ENCODE data around the gene FNDC10.

Gene FNDC10

GRCh38 chr1:1624443-1625403 lies 24.8 kb upstream of the FNDC10 start:
- DNase-seq (ENCODE audit: low spot score in 2 of 2): peak in 1 of 2 experiments; percentile 38
- Histone ChIP-seq H3K27me3 (ENCODE audit: low read depth) (no peaks in the 10 kb centered on the region), H3K9me3 (no peaks in the 10 kb centered on the region), H3K36me3 (replicated peaks) (no peaks in the 10 kb centered on the region), H3K4me3 (no peak overlapping the region), H3K4me1 (no peaks in the 10 kb centered on the region)
- in situ Hi-C loops (cut with MboI; ENCODE audit: low sequenced_read_pairs): no loop called here

- Histone ChIP-seq H3K36me3 (replicated peaks) (no peaks in the 10 kb centered on the region), H3K9me3 (no peaks in the 10 kb centered on the region), H3K4me3 (no peak overlapping the region), H3K27me3 (ENCODE audit: low read depth) (no peaks in the 10 kb centered on the region), H3K4me1 (no peaks in the 10 kb centered on the region)
- in situ Hi-C loops (cut with MboI; ENCODE audit: low sequenced_read_pairs): no loop called here
- DNase-seq (ENCODE audit: low spot score in 2 of 2): no peak
These were observed 23.9 kb upstream of the FNDC10 start for GRCh38 chr1:1623631-1624442.

- Histone ChIP-seq H3K9me3 (no peaks in the 10 kb centered on the region), H3K4me1 (no peaks in the 10 kb centered on the region), H3K27me3 (ENCODE audit: low read depth) (no peaks in the 10 kb centered on the region), H3K36me3 (replicated peaks) (peaks cover 1% of the 10 kb centered on the region; the same call in 1 of the 2 replicates), H3K4me3 (no peak overlapping the region)
- in situ Hi-C loops (cut with MboI; ENCODE audit: low sequenced_read_pairs): no loop called here
- DNase-seq (ENCODE audit: low spot score in 2 of 2): no peak
These were observed 23.3 kb upstream of the FNDC10 start for GRCh38 chr1:1623181-1623630.

GRCh38 chr1:1622788-1623094 lies 22.8 kb upstream of the FNDC10 start:
- Histone ChIP-seq H3K4me3 (no peak overlapping the region), H3K36me3 (replicated peaks) (peaks cover 6% of the 10 kb centered on the region; the same call in 1 of the 2 replicates), H3K9me3 (no peaks in the 10 kb centered on the region), H3K27me3 (ENCODE audit: low read depth) (no peaks in the 10 kb centered on the region), H3K4me1 (no peaks in the 10 kb centered on the region)
- DNase-seq (ENCODE audit: low spot score in 2 of 2): no peak
- in situ Hi-C loops (cut with MboI; ENCODE audit: low sequenced_read_pairs): no loop called here

- no peaks in the 10 kb centered on the region for H3K27me3 ChIP-seq (ENCODE audit: low read depth)
- no peak for DNase-seq (ENCODE audit: low spot score in 2 of 2)
- in situ Hi-C loops (cut with MboI; ENCODE audit: low sequenced_read_pairs): no loop called here
These were observed 22.3 kb upstream of the FNDC10 start for GRCh38 chr1:1622010-1622787.

GRCh38 chr1:1621173-1622009 lies 21.5 kb upstream of the FNDC10 start:
- in situ Hi-C loops (cut with MboI; ENCODE audit: low sequenced_read_pairs): no loop called here
- H3K27me3 ChIP-seq (ENCODE audit: low read depth): no peaks in the 10 kb centered on the region
- H3K4me3 ChIP-seq: no peak overlapping the region
- H3K4me1 ChIP-seq: no peaks in the 10 kb centered on the region; the same call in 1 of the 2 replicates
- no peak for DNase-seq (ENCODE audit: low spot score in 2 of 2)
- H3K36me3 ChIP-seq (replicated peaks): peaks cover 8% of the 10 kb centered on the region; the same call in 1 of the 2 replicates
- H3K9me3 ChIP-seq: no peaks in the 10 kb centered on the region

More at GRCh38 chr1:1622010-1622787, 22.3 kb upstream of the FNDC10 start:
- Histone ChIP-seq H3K4me3 (no peak overlapping the region), H3K36me3 (replicated peaks) (peaks cover 8% of the 10 kb centered on the region; the same call in 1 of the 2 replicates), H3K4me1 (no peaks in the 10 kb centered on the region), H3K9me3 (no peaks in the 10 kb centered on the region)

GRCh38 chr1:1620433-1621139 lies 20.7 kb upstream of the FNDC10 start:
- Histone ChIP-seq H3K4me3 (no peak overlapping the region), H3K9me3 (no peaks in the 10 kb centered on the region), H3K36me3 (replicated peaks) (peaks cover 8% of the 10 kb centered on the region; the same call in 1 of the 2 replicates), H3K27me3 (ENCODE audit: low read depth) (no peaks in the 10 kb centered on the region), H3K4me1 (no peaks in the 10 kb centered on the region; the same call in 1 of the 2 replicates)
- in situ Hi-C loops (cut with MboI; ENCODE audit: low sequenced_read_pairs): no loop called here
- no peak for DNase-seq (ENCODE audit: low spot score in 2 of 2)

GRCh38 chr1:1619917-1620361 lies 20.0 kb upstream of the FNDC10 start:
- H3K4me3 ChIP-seq: no peak overlapping the region
- in situ Hi-C loops (cut with MboI; ENCODE audit: low sequenced_read_pairs): no loop called here

GRCh38 chr1:1618396-1619068 lies 18.6 kb upstream of the FNDC10 start:
- H3K27me3 ChIP-seq (ENCODE audit: low read depth): no peaks in the 10 kb centered on the region
- H3K4me1 ChIP-seq: peaks cover 9% of the 10 kb centered on the region
- no peaks in the 10 kb centered on the region for H3K9me3 ChIP-seq
- peaks cover 8% of the 10 kb centered on the region; the same call in 1 of the 2 replicates for H3K36me3 ChIP-seq (replicated peaks)
- in situ Hi-C loops (cut with MboI; ENCODE audit: low sequenced_read_pairs): no loop called here
- no peak for DNase-seq (ENCODE audit: low spot score in 2 of 2)
- no peak overlapping the region for H3K4me3 ChIP-seq

More at GRCh38 chr1:1619917-1620361, 20.0 kb upstream of the FNDC10 start:
- no peaks in the 10 kb centered on the region; the same call in 1 of the 2 replicates for H3K4me1 ChIP-seq
- peak in 1 of 2 experiments; percentile 51 for DNase-seq (ENCODE audit: low spot score in 2 of 2)
- H3K36me3 ChIP-seq (replicated peaks): peaks cover 8% of the 10 kb centered on the region; the same call in 1 of the 2 replicates
- H3K9me3 ChIP-seq: no peaks in the 10 kb centered on the region
- no peaks in the 10 kb centered on the region for H3K27me3 ChIP-seq (ENCODE audit: low read depth)

- in situ Hi-C loops (cut with MboI; ENCODE audit: low sequenced_read_pairs): no loop called here
- peaks cover 9% of the 10 kb centered on the region for H3K4me1 ChIP-seq
- peaks cover 8% of the 10 kb centered on the region; the same call in 1 of the 2 replicates for H3K36me3 ChIP-seq (replicated peaks)
- DNase-seq (ENCODE audit: low spot score in 2 of 2): no peak
- no peak overlapping the region for H3K4me3 ChIP-seq
- no peaks in the 10 kb centered on the region for H3K27me3 ChIP-seq (ENCODE audit: low read depth)
- H3K9me3 ChIP-seq: no peaks in the 10 kb centered on the region
These were observed 18.0 kb upstream of the FNDC10 start for GRCh38 chr1:1617925-1618324.

GRCh38 chr1:1617516-1617915 lies 17.6 kb upstream of the FNDC10 start:
- no peak overlapping the region; the same call in 1 of the 2 replicates for H3K4me3 ChIP-seq
- peaks cover 8% of the 10 kb centered on the region; the same call in 1 of the 2 replicates for H3K36me3 ChIP-seq (replicated peaks)
- no peaks in the 10 kb centered on the region for H3K9me3 ChIP-seq
- H3K27me3 ChIP-seq (ENCODE audit: low read depth): no peaks in the 10 kb centered on the region
- in situ Hi-C loops (cut with MboI; ENCODE audit: low sequenced_read_pairs): no loop called here
- peaks cover 9% of the 10 kb centered on the region for H3K4me1 ChIP-seq
- no peak for DNase-seq (ENCODE audit: low spot score in 2 of 2)

All from HAP-1 (cell line).